CD14-positive monocyte (primary cell): ENCODE data around the gene BMERB1. TPM values are rescaled to one million over a fixed set of nuclear protein-coding genes. Genes with fewer than 3 reads are reported as not detected.
A peak's percentile ranks its signal among the peaks of the same experiment; 100 is the strongest.
"Not testable (repeated sequence)": the region's sequence is repeated elsewhere in the genome, so short reads cannot be mapped to it uniquely, and the experiment has no call there.

Source experiments
- DNase-seq, 3 donors: peaks; one replicate each; pipeline ENCODE4 v3.0.0-alpha.2; 2011 to 2022
- H2AFZ ChIP-seq: 2 replicates; pipeline ENCODE4 v1.6.0; 2012; ENCODE audit warnings: mild to moderate bottlenecking, low read depth, low read length, inconsistent platforms; ENCODE audit not compliant: insufficient read depth, poor library complexity, severe bottlenecking
- H3K27ac ChIP-seq, 2 donors: 1 replicate in 1 of 2; 2 replicates in 1 of 2; pipeline ENCODE4 v1.5.1; 2012 to 2013; ENCODE audit warnings: low read length in 2 of 2, control low read depth in 1 of 2, inconsistent platforms in 1 of 2, low read depth in 1 of 2, mild to moderate bottlenecking in 1 of 2
- H3K27me3 ChIP-seq, 2 donors: one replicate each; pipeline versions ENCODE4 v1.6.0 to v1.6.1; 2011 to 2013; ENCODE audit warnings: low read length in 2 of 2; ENCODE audit not compliant: control insufficient read depth in 2 of 2, insufficient read depth in 2 of 2
- H3K36me3 ChIP-seq, 2 donors: replicated peaks in 1 of 2; 1 replicate in 1 of 2; 2 replicates in 1 of 2; pipeline versions ENCODE4 v1.5.1 to v1.6.1; 2012 to 2013; ENCODE audit warnings: low read length in 2 of 2, control low read depth in 1 of 2, inconsistent platforms in 1 of 2, mild to moderate bottlenecking in 1 of 2; ENCODE audit not compliant: insufficient read depth in 2 of 2, control insufficient read depth in 1 of 2
- H3K4me1 ChIP-seq, 2 donors: 1 replicate in 1 of 2; 2 replicates in 1 of 2; pipeline versions ENCODE4 v1.5.1 to v1.6.1; 2012 to 2013; ENCODE audit warnings: low read length in 2 of 2, control low read depth in 1 of 2, inconsistent platforms in 1 of 2, mild to moderate bottlenecking in 1 of 2, moderate library complexity in 1 of 2; ENCODE audit not compliant: insufficient read depth in 2 of 2, control insufficient read depth in 1 of 2
- H3K4me2 ChIP-seq: replicated peaks from 2 replicates; pipeline ENCODE3; 2012; ENCODE audit warnings: low read length, moderate library complexity, mild to moderate bottlenecking; ENCODE audit not compliant: poor library complexity, severe bottlenecking; ENCODE audit errors: extremely low read depth
- H3K4me3 ChIP-seq, 3 experiments: fragments of 200-600 bp in 1 of 3; sonication (generic) in 1 of 3; replicated peaks in 1 of 3; 1 replicate in 2 of 3; 2 replicates in 1 of 3; pipeline ENCODE4 v1.5.1; 2011 to 2013; ENCODE audit warnings: low read length in 3 of 3, mild to moderate bottlenecking in 3 of 3, control low read depth in 2 of 3, low read depth in 2 of 3, inconsistent platforms in 1 of 3, moderate library complexity in 1 of 3
- H3K79me2 ChIP-seq: 2 replicates; pipeline ENCODE4 v1.6.0; 2012; ENCODE audit warnings: mild to moderate bottlenecking, control low read depth, inconsistent platforms, low read length, moderate library complexity; ENCODE audit not compliant: insufficient read depth
- H3K9ac ChIP-seq: 2 replicates; pipeline ENCODE4 v1.6.0; 2017; ENCODE audit warnings: low read length, mild to moderate bottlenecking; ENCODE audit not compliant: insufficient read depth, poor library complexity, severe bottlenecking
- H3K9me3 ChIP-seq, 2 donors: replicated peaks in 1 of 2; 1 replicate in 1 of 2; 2 replicates in 1 of 2; pipeline versions ENCODE4 v1.5.1 to v1.6.1; 2012 to 2013; ENCODE audit warnings: low read length in 2 of 2, control low read depth in 1 of 2; ENCODE audit not compliant: control insufficient read depth in 1 of 2, insufficient read depth in 1 of 2
- H4K20me1 ChIP-seq: 2 replicates; pipeline ENCODE4 v1.6.0; 2012; ENCODE audit warnings: mild to moderate bottlenecking, low read length, control low read depth, moderate library complexity; ENCODE audit not compliant: insufficient read depth
- H3K27ac Mint-ChIP-seq, 7 donors: one replicate each; pipeline ENCODE4 v1.8.0; 2020; ENCODE audit warnings: mild to moderate bottlenecking in 7 of 7, mixed read lengths in 7 of 7, moderate library complexity in 6 of 7, inconsistent platforms in 2 of 7
- H3K27me3 Mint-ChIP-seq, 3 donors: one replicate each; pipeline ENCODE4 v1.8.0; 2021 to 2022; ENCODE audit warnings: low read depth in 3 of 3, mild to moderate bottlenecking in 3 of 3, mixed read lengths in 3 of 3, moderate library complexity in 3 of 3, inconsistent platforms in 1 of 3
- H3K36me3 Mint-ChIP-seq, 2 donors: one replicate each; pipeline ENCODE4 v1.8.0; 2020; ENCODE audit warnings: mixed read lengths in 2 of 2, inconsistent platforms in 1 of 2, mild to moderate bottlenecking in 1 of 2
- H3K4me1 Mint-ChIP-seq: one replicate; pipeline ENCODE4 v1.8.0; 2020; ENCODE audit warnings: mild to moderate bottlenecking, mixed read lengths
- H3K4me3 Mint-ChIP-seq, 2 donors: one replicate each; pipeline ENCODE4 v1.8.0; 2020; ENCODE audit warnings: mild to moderate bottlenecking in 2 of 2, mixed read lengths in 2 of 2, moderate library complexity in 1 of 2
- H3K9me3 Mint-ChIP-seq, 7 donors: one replicate each; pipeline ENCODE4 v1.8.0; 2020 to 2022; ENCODE audit warnings: mixed read lengths in 7 of 7, mild to moderate bottlenecking in 6 of 7, moderate library complexity in 6 of 7, inconsistent platforms in 2 of 7
- WGBS: methylation state at CpG from one replicate; pipeline ENCODE4 v1.1.5; 2013; ENCODE audit warnings: missing lambda C conversion rate; ENCODE audit not compliant: insufficient coverage; 5-methylcytosine and 5-hydroxymethylcytosine counted together
- intact Hi-C, 2 donors: fragments of 100-400 bp; cut with micrococcal nuclease; formaldehyde crosslinking; loops; one replicate each; pipeline versions ENCODE4 v1.15.0 to v1.15.1; 2023
- polyA plus RNA-seq, 3 donors: library from polyadenylated mRNA; depleted of rRNA in 1 of 3; unstranded in 2 of 3; stranded (reverse) in 1 of 3; fragments of 300-500 nt in 2 of 3; fragments of >200 nt in 1 of 3; fragmentation: Illumina TruSeq in 2 of 3; gene quantifications; 1 replicate in 2 of 3; 2 replicates in 1 of 3; pipeline ENCODE4 v1.2.3, GENCODE V29; 2012 to 2021
- TF ChIP-seq, protein P1 (sequence below): fragments of 200-600 bp; IDR thresholded peaks from one replicate; pipeline ENCODE4 v1.8.0; 2022; ENCODE audit warnings: antibody characterized with exemption, mild to moderate bottlenecking

The BMERB1 gene
- polyA plus RNA-seq, 3 donors: 0.11 to 0.28 (median 0.11) TPM

DNA sequence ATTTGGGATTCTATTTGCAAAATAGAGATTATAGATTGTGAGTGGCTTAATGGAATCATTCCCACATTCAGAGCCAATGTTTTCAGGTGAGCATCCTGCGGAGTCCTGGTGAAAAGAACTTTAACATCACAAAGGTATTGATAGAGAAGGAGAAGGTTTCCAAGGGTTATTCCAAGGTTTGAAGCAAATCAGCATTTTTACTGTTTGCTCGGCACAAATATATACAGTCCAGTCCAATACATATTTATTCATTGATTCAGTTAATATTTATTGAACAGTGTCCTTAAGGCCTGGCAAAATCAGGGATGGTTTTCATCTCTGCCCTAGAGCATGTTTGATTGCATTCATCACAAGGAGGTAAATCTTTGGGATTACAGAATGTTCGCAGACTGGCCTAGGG, 32.4 kb upstream of the BMERB1 start:
- Mint-ChIP-seq H3K27ac (peak overlapping the region in 2 of 7 donors; percentile 15 to 79), H3K4me3 (no peak overlapping the region), H3K4me1 (peaks cover 32% of the 10 kb centered on the region), H3K36me3 (no peaks in the 10 kb centered on the region), H3K9me3 (peaks cover 0 to 2% (median 0%) of the 10 kb centered on the region in 7 donors), H3K27me3 (peaks cover 0 to 3% (median 0%) of the 10 kb centered on the region in 3 donors)
- Histone ChIP-seq H3K79me2 (no peaks in the 10 kb centered on the region), H3K9me3 (no peaks in the 10 kb centered on the region), H3K9ac (no peak overlapping the region), H3K4me1 (peaks cover 10 to 21% of the 10 kb centered on the region in 2 donors), H2AFZ (no peak overlapping the region), H3K4me3 (no peak overlapping the region), H3K36me3 (no peaks in the 10 kb centered on the region), H3K27me3 (no peaks in the 10 kb centered on the region), H3K4me2 (no peak overlapping the region), H3K27ac (no peak overlapping the region), H4K20me1 (no peaks in the 10 kb centered on the region)
- WGBS: no CpG with 5 or more reads among the region's 3 CpGs
- intact Hi-C loops: no loop called here
- no peak for DNase-seq
- TF ChIP-seq, protein P1, sequence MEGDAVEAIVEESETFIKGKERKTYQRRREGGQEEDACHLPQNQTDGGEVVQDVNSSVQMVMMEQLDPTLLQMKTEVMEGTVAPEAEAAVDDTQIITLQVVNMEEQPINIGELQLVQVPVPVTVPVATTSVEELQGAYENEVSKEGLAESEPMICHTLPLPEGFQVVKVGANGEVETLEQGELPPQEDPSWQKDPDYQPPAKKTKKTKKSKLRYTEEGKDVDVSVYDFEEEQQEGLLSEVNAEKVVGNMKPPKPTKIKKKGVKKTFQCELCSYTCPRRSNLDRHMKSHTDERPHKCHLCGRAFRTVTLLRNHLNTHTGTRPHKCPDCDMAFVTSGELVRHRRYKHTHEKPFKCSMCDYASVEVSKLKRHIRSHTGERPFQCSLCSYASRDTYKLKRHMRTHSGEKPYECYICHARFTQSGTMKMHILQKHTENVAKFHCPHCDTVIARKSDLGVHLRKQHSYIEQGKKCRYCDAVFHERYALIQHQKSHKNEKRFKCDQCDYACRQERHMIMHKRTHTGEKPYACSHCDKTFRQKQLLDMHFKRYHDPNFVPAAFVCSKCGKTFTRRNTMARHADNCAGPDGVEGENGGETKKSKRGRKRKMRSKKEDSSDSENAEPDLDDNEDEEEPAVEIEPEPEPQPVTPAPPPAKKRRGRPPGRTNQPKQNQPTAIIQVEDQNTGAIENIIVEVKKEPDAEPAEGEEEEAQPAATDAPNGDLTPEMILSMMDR: no peak

DNA sequence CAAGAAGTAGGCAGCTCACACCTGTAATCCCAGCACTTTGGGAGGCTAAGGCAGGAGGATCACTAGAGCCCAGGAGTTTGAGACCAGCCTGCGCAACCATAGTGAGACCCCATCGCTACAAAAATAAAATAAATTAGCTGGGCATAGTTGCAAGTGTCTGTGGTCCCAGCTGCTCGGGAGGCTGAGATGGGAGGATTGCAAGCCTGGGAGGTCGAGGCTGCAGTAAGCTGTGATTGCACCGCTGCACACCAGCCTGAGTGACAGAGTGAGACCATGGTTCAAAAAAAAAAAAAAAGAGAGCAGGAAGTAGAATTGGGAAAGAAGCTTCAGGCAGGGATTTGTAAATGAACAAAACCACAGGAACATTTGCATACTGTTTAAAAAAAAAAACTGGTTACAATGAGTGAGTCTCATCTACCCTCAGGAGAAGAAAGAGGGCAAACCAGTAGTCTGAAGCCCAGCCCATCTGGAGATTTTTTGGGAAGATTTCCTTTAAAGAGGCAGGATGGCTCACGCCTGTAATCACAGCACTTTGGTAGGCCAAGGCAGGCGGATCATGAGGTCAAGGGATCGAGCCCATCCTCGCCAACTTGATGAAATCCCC, 30.9 kb upstream of the BMERB1 start:
- H3K4me1 Mint-ChIP-seq: peaks cover 30% of the 10 kb centered on the region
- Histone ChIP-seq H3K4me1 (peaks cover 10 to 21% of the 10 kb centered on the region in 2 donors), H3K79me2 (no peaks in the 10 kb centered on the region), H3K27ac (peak overlapping the region in 1 of 2 donors; percentile 40), H3K9me3 (no peaks in the 10 kb centered on the region), H4K20me1 (no peaks in the 10 kb centered on the region), H3K36me3 (no peaks in the 10 kb centered on the region), H3K9ac (no peak overlapping the region), H3K4me3 (no peak overlapping the region), H3K4me2 (no peak overlapping the region), H2AFZ (no peak overlapping the region), H3K27me3 (no peaks in the 10 kb centered on the region)
- intact Hi-C loops: no loop called here
- WGBS: 63% methylated on average over 3 of the region's 9 CpGs
- DNase-seq: peak in 2 of 3 donors; percentile 21 to 61
- H3K27ac Mint-ChIP-seq: peak overlapping the region; percentile 74 to 98 (median 87)
- H3K9me3 Mint-ChIP-seq: peaks cover 0 to 2% (median 0%) of the 10 kb centered on the region in 7 donors
- no peaks in the 10 kb centered on the region for H3K36me3 Mint-ChIP-seq
- TF ChIP-seq, protein P1: no peak
- peak overlapping the region; percentile 20 to 69 for H3K4me3 Mint-ChIP-seq
- H3K27me3 Mint-ChIP-seq: peaks cover 0 to 3% (median 0%) of the 10 kb centered on the region in 3 donors

DNA sequence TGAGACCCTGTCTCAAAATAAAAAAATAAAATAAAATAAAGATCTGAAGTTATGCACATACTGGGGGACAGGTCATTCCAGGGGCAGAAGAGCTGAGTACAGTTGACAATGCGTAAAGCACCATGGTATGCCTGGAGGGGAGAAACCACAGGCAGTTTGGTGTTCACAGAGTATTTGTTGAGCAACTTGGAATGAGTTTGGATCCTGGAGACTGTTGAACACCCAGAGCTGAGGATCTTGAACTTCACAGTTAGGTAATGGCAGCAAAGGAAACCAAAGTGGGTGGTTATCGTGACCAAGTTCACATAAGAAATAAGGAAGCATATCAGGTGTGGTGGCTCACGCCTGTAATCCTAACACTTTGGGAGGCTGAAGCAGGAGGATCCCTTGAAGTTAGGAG, 30.3 kb upstream of the BMERB1 start:
- H3K9ac ChIP-seq, H3K9me3 ChIP-seq, H3K9me3 Mint-ChIP-seq, H3K27me3 Mint-ChIP-seq, H3K27me3 ChIP-seq, H4K20me1 ChIP-seq, H3K4me3 Mint-ChIP-seq, H3K79me2 ChIP-seq, H3K36me3 ChIP-seq, H3K4me2 ChIP-seq, intact Hi-C loops, H3K36me3 Mint-ChIP-seq, H3K4me3 ChIP-seq, H2AFZ ChIP-seq: not testable (repeated sequence)
- DNase-seq: peak in 2 of 3 donors; percentile 8 to 35
- peak overlapping the region; percentile 74 to 98 (median 87) for H3K27ac Mint-ChIP-seq
- H3K4me1 Mint-ChIP-seq: peaks cover 30% of the 10 kb centered on the region
- Histone ChIP-seq H3K4me1 (peaks cover 10 to 21% of the 10 kb centered on the region in 2 donors), H3K27ac (peak overlapping the region in 1 of 2 donors; percentile 40)
- 40% methylated on average over 3 of the region's 3 CpGs for WGBS
